ENCODE data around the gene DNAH14.

DNA sequence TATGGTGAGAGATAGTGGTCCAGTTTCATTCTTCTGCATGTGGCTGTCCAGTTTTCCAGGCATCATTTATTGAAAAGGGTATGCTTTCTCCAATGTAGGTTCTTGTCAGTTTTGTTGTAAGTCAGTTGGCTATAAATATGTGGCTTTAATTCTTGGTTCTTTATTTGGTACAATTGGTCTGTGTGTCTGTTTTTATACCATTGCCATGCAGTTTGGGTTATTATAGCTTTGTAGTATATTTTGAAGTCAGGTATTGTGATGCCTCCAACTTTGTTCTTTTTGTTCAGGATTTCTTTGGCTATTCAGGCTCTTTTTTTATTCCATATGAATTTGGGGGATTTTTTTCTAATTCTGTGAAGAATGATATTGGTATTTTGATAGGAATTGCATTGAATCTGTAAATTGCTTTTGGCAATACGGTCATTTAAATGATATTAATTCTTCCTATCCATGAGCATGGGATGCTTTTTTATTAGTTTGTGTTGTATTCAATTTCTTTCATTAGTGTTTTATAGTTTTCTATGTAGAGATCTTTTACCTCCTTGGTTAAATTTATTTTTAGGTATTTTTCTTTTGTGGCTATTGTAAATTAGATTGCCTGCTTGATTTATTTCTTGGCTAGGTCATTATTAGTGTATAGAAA lies 3.3 kb downstream of the DNAH14 start:
- TF ChIP-seq, protein P1, sequence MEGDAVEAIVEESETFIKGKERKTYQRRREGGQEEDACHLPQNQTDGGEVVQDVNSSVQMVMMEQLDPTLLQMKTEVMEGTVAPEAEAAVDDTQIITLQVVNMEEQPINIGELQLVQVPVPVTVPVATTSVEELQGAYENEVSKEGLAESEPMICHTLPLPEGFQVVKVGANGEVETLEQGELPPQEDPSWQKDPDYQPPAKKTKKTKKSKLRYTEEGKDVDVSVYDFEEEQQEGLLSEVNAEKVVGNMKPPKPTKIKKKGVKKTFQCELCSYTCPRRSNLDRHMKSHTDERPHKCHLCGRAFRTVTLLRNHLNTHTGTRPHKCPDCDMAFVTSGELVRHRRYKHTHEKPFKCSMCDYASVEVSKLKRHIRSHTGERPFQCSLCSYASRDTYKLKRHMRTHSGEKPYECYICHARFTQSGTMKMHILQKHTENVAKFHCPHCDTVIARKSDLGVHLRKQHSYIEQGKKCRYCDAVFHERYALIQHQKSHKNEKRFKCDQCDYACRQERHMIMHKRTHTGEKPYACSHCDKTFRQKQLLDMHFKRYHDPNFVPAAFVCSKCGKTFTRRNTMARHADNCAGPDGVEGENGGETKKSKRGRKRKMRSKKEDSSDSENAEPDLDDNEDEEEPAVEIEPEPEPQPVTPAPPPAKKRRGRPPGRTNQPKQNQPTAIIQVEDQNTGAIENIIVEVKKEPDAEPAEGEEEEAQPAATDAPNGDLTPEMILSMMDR (IDR thresholded peaks at IDR 0.05), result no peak
- no peak for TF ChIP-seq POLR2A (IDR thresholded peaks at IDR 0.05)

Measured in uterus (tissue), 2 donors.